ENCODE results near the gene ADGRG7. TPM values are rescaled to one million over a fixed set of nuclear protein-coding genes. Genes with fewer than 3 reads are reported as not detected.

ADGRG7 gene
- total RNA-seq, 1 donor from 2014 or later = not detected

DNA sequence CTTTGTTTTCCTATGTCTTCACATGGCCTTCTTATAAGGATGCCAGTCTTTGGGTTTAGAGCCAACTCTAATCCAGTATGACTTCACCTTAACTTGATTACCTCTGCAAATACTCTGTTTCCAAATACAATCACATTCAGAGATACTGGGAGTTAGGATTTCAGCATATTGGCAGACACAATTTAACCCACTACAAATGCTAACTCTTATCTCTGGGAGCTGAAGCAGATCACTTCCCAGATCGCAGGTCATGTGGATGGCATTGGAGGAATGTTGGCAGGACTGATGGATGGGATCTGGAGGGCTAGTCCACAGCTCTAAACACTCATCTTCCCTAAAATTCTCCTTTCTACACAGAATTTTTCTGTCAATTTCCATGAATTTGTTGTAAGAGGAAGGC is 46.2 kb upstream of the ADGRG7 start:
- Mint-ChIP-seq H3K36me3 (ENCODE audit: low read depth) (peaks cover 12% of the 10 kb centered on the region), H3K9me3 (ENCODE audit: low read depth) (no peaks in the 10 kb centered on the region), H3K27ac (ENCODE audit: unreplicated experiment) (no peak overlapping the region), H3K27me3 (ENCODE audit: low read depth) (no peaks in the 10 kb centered on the region), H3K4me1 (ENCODE audit: low read depth) (peaks cover 34% of the 10 kb centered on the region), H3K4me3 (ENCODE audit: unreplicated experiment) (no peak overlapping the region)
- TF ChIP-seq, protein P1, sequence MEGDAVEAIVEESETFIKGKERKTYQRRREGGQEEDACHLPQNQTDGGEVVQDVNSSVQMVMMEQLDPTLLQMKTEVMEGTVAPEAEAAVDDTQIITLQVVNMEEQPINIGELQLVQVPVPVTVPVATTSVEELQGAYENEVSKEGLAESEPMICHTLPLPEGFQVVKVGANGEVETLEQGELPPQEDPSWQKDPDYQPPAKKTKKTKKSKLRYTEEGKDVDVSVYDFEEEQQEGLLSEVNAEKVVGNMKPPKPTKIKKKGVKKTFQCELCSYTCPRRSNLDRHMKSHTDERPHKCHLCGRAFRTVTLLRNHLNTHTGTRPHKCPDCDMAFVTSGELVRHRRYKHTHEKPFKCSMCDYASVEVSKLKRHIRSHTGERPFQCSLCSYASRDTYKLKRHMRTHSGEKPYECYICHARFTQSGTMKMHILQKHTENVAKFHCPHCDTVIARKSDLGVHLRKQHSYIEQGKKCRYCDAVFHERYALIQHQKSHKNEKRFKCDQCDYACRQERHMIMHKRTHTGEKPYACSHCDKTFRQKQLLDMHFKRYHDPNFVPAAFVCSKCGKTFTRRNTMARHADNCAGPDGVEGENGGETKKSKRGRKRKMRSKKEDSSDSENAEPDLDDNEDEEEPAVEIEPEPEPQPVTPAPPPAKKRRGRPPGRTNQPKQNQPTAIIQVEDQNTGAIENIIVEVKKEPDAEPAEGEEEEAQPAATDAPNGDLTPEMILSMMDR (IDR thresholded peaks at IDR 0.05) = no peak
- DNase-seq (ENCODE audit: low spot score) = no peak

DNA sequence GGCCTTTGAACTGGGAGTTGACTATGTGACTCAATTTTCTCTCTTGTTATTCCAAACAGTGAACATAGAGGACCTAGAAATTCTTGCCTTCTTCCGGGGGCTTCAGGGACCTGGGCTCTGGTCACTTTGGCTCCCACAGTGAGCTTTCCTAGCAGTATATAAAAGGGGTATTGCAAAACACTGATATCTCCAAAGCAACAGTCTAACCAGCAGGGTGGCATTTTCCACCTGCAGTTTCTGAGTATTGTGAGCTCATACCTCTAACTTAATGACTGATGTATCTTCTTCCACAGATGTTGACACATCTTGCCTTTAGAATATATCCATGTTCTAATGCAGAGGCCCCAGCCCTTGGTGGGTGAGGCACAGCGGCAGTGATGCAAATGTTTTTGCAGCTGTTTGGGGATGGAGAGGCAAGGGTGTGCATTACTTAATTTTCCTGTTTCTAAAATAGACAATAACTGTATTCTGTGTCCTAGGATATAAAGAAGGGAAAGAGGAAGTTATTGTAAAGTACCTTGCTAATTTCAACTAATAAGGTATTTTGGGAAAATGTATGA is 45.7 kb upstream of the ADGRG7 start:
- DNase-seq (ENCODE audit: low spot score) = no peak
- Mint-ChIP-seq H3K27ac (ENCODE audit: unreplicated experiment) (no peak overlapping the region), H3K27me3 (ENCODE audit: low read depth) (no peaks in the 10 kb centered on the region), H3K36me3 (ENCODE audit: low read depth) (peaks cover 9% of the 10 kb centered on the region), H3K9me3 (ENCODE audit: low read depth) (no peaks in the 10 kb centered on the region), H3K4me3 (ENCODE audit: unreplicated experiment) (no peak overlapping the region), H3K4me1 (ENCODE audit: low read depth) (peaks cover 36% of the 10 kb centered on the region)
- TF ChIP-seq, protein P1 (IDR thresholded peaks at IDR 0.05) = no peak

DNA sequence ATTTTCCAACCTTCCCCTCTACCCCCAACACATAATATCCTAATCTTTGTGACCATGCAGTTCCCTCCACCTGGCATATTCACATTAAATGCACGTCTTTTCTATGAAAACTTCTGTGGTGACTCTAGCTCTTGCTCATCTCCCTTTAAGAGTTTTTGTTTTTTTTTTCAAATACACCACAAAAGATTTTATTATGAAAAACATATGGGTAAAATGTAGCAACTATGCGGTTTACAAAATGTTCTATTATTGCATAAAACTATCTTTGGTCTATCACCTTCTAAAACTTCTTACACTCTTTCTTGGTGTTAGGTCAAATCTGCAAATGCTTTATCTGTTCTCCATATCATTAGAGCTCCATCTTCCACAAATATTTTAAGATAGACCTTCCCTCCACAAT is 38.6 kb upstream of the ADGRG7 start:
- Mint-ChIP-seq H3K36me3 (ENCODE audit: low read depth) (peaks cover 21% of the 10 kb centered on the region), H3K9me3 (ENCODE audit: low read depth) (no peaks in the 10 kb centered on the region), H3K4me1 (ENCODE audit: low read depth) (peaks cover 23% of the 10 kb centered on the region), H3K4me3 (ENCODE audit: unreplicated experiment) (no peak overlapping the region), H3K27me3 (ENCODE audit: low read depth) (no peaks in the 10 kb centered on the region), H3K27ac (ENCODE audit: unreplicated experiment) (no peak overlapping the region)
- TF ChIP-seq, protein P1 (IDR thresholded peaks at IDR 0.05) = no peak
- DNase-seq (ENCODE audit: low spot score) = no peak

- Mint-ChIP-seq H3K4me3 (ENCODE audit: unreplicated experiment) (no peak overlapping the region), H3K27me3 (ENCODE audit: low read depth) (no peaks in the 10 kb centered on the region), H3K9me3 (ENCODE audit: low read depth) (no peaks in the 10 kb centered on the region), H3K4me1 (ENCODE audit: low read depth) (peaks cover 10% of the 10 kb centered on the region), H3K36me3 (ENCODE audit: low read depth) (peaks cover 24% of the 10 kb centered on the region), H3K27ac (ENCODE audit: unreplicated experiment) (no peak overlapping the region)
- DNase-seq (ENCODE audit: low spot score) = no peak
- TF ChIP-seq, protein P1 (IDR thresholded peaks at IDR 0.05) = no peak
Measured at GRCh38 chr3:100574536-100574935, 34.9 kb upstream of the ADGRG7 start.

- Mint-ChIP-seq H3K9me3 (ENCODE audit: low read depth) (no peaks in the 10 kb centered on the region), H3K4me1 (ENCODE audit: low read depth) (peaks cover 15% of the 10 kb centered on the region), H3K27ac (ENCODE audit: unreplicated experiment) (no peak overlapping the region), H3K27me3 (ENCODE audit: low read depth) (no peaks in the 10 kb centered on the region), H3K4me3 (ENCODE audit: unreplicated experiment) (no peak overlapping the region), H3K36me3 (ENCODE audit: low read depth) (peaks cover 18% of the 10 kb centered on the region)
- TF ChIP-seq, protein P1 (IDR thresholded peaks at IDR 0.05) = no peak
- DNase-seq (ENCODE audit: low spot score) = no peak
Measured at GRCh38 chr3:100575704-100576103, 33.7 kb upstream of the ADGRG7 start.

Data from chondrocyte (in vitro differentiated cells).